Upper lobe of left lung (tissue), 4 donors: ENCODE measurements around the gene SGPL1.

ENCODE experiments used
- CTCF ChIP-seq, 6 experiments: fragments of 450-650 bp in 4 of 6; fragments of 200-600 bp in 2 of 6; sonication (generic) in 2 of 6; IDR thresholded peaks; one replicate each; pipeline ENCODE4 v1.5.1; 2016 to 2019; ENCODE audit warnings: antibody characterized with exemption in 6 of 6
- POLR2A ChIP-seq, 4 donors: fragments of 450-650 bp; IDR thresholded peaks; one replicate each; pipeline ENCODE4 v1.5.1; 2016 to 2017; ENCODE audit warnings: antibody characterized with exemption in 4 of 4, mild to moderate bottlenecking in 2 of 4

GRCh38 chr10:70858759-70859158 lies 43.0 kb downstream of the SGPL1 start:
- no peak for TF ChIP-seq CTCF (IDR thresholded peaks at IDR 0.05)
- TF ChIP-seq POLR2A (IDR thresholded peaks at IDR 0.05), result no peak
